ENCODE data around the gene FLOT2. TPM values are rescaled to one million over a fixed set of nuclear protein-coding genes. Genes with fewer than 3 reads are reported as not detected.

Gene FLOT2
- total and polyA plus RNA-seq, 2 of the 8 experiments (the other 6 are each of a cell fraction or from before 2014, with no cell fraction given): 116 to 189 TPM

- no peaks in the 10 kb centered on the region; a peak in 1 of 8 replicates for H3K36me3 ChIP-seq (ENCODE audit: control insufficient read depth in 2 of 4, insufficient read depth in 4 of 4, low read length in 3 of 4)
- no peak overlapping the region for H3K4ac ChIP-seq (replicated peaks; ENCODE audit: insufficient read length, low read depth, low read length)
- H3K79me1 ChIP-seq (ENCODE audit: low read depth, low read length): peaks cover 11% of the 10 kb centered on the region
- H3K27me3 ChIP-seq (replicated peaks in 1 of 4; ENCODE audit: control insufficient read depth in 3 of 4, extremely low read depth in 1 of 4, insufficient read depth in 3 of 4, low read length in 3 of 4): no peaks in the 10 kb centered on the region
- H4K20me1 ChIP-seq (replicated peaks in 1 of 2; ENCODE audit: control insufficient read depth in 1 of 2, insufficient read depth in 2 of 2, low read length in 2 of 2): peaks cover 0 to 2% of the 10 kb centered on the region in 2 experiments
- H3K9ac ChIP-seq (replicated peaks in 1 of 4; ENCODE audit: extremely low read depth in 1 of 4, low read depth in 3 of 4, low read length in 3 of 4): peak overlapping the region in 3 of 4 experiments; percentile 22 to 72 (median 71); a peak in 2 of 7 replicates
- H3K14ac ChIP-seq (ENCODE audit: insufficient read length): no peak overlapping the region
- peak overlapping the region; percentile 43; the same call in 1 of the 2 replicates for H3K27ac ChIP-seq (ENCODE audit: low read depth, low read length)
- H3K23ac ChIP-seq (ENCODE audit: insufficient read length): no peak overlapping the region
- DNase-seq (ENCODE audit: low read depth in 1 of 2, low spot score in 2 of 2) (no peak), FAIRE-seq (no peak)
- H4K91ac ChIP-seq (replicated peaks; ENCODE audit: insufficient read length, low read length): no peak overlapping the region
- no peak overlapping the region for H2BK15ac ChIP-seq (ENCODE audit: low read length)
- no peaks in the 10 kb centered on the region for H3K9me3 ChIP-seq (ENCODE audit: insufficient read depth in 2 of 2, low read depth in 1 of 2, low read length in 1 of 2)
- H3K18ac ChIP-seq (ENCODE audit: extremely low read depth, low read length): peak overlapping the region; percentile 88
- H2AK5ac ChIP-seq (ENCODE audit: low read depth, low read length): no peak overlapping the region; the same call in 1 of the 2 replicates
- H2AFZ ChIP-seq (ENCODE audit: low read length): no peak overlapping the region; the same call in 1 of the 2 replicates
- H3K23me2 ChIP-seq (ENCODE audit: low read depth, low read length): peaks cover 8% of the 10 kb centered on the region; the same call in 1 of the 2 replicates
- 43% methylated on average over 17 of the region's 23 CpGs; no CpG with 5 or more reads in 1 of the 2 experiments for WGBS, 2 experiments (ENCODE audit: extremely low coverage in 1 of 2, insufficient coverage in 1 of 2, insufficient read length in 1 of 2, insufficient replicate concordance in 2 of 2, low coverage in 1 of 2, low lambda C conversion rate in 2 of 2, missing lambda C conversion rate in 1 of 2)
- CTCF ChIA-PET (ENCODE audit: partially characterized antibody): interaction anchor here (0.6 to 7.3 kb wide), 19 partner anchors 11 to 220 kb away, joined by 3 to 47 read pairs (median 4); partner anchors contain the start of genes NEK8 and TLCD1
- H3K56ac ChIP-seq (replicated peaks; ENCODE audit: insufficient read length, low read depth, low read length): no peak overlapping the region
- peaks cover 2 to 18% (median 8%) of the 10 kb centered on the region in 4 experiments for H3K4me1 ChIP-seq (replicated peaks in 1 of 4; ENCODE audit: control insufficient read depth in 3 of 4, insufficient read depth in 4 of 4, low read length in 3 of 4)
- H3K4me2 ChIP-seq (ENCODE audit: insufficient read depth in 1 of 2, low read depth in 2 of 2, low read length in 2 of 2): peak overlapping the region; percentile 68 to 71
- H4K8ac ChIP-seq (ENCODE audit: extremely low read depth, insufficient read depth, low read length): no peak overlapping the region
- no peak overlapping the region for H2BK120ac ChIP-seq (replicated peaks; ENCODE audit: low read depth, low read length)
- H3K4me3 ChIP-seq (ENCODE audit: extremely low read depth in 1 of 4, insufficient read depth in 2 of 4, low read depth in 3 of 4, low read length in 4 of 4): peak overlapping the region; percentile 79 to 94 (median 89)
- H4K5ac ChIP-seq (ENCODE audit: insufficient read length, low read depth, low read length): peak overlapping the region; percentile 31
- POLR2A ChIA-PET (ENCODE audit: partially characterized antibody): interaction anchor here (0.5 to 5.2 kb wide), 29 partner anchors 9 to 187 kb away, joined by 3 to 51 read pairs (median 5); partner anchors contain the start of genes PHF12, PROCA1, RPL23A and TLCD1
- no peak overlapping the region for H2BK20ac ChIP-seq (ENCODE audit: low read length)
- no peak overlapping the region for H2BK12ac ChIP-seq (ENCODE audit: low read depth, low read length)
- H2BK5ac ChIP-seq (ENCODE audit: low read depth, low read length): peak overlapping the region; percentile 87; the same call in 1 of the 2 replicates
- peaks cover 4 to 25% of the 10 kb centered on the region in 2 experiments for H3K79me2 ChIP-seq (ENCODE audit: control insufficient read depth in 1 of 2, insufficient read depth in 2 of 2, low read length in 2 of 2)
- TF ChIP-seq RNF2 (IDR thresholded peaks at IDR 0.05; ENCODE audit: borderline replicate concordance, low read depth, low read length, missing control alignments, poor library complexity, severe bottlenecking) (no peak), POLR2A (IDR thresholded peaks at IDR 0.05; ENCODE audit: control extremely low read depth in 1 of 2, low read depth in 2 of 2, low read length in 2 of 2) (peak in 1 of 2 experiments; percentile 3; a peak in 1 of 3 replicates), CBX5 (IDR thresholded peaks at IDR 0.05; ENCODE audit: low read depth, low read length) (no peak), KDM1A (IDR thresholded peaks at IDR 0.05; ENCODE audit: borderline replicate concordance, low read length) (no peak), KDM4A (IDR thresholded peaks at IDR 0.05; ENCODE audit: low read depth, low read length, severe bottlenecking) (no peak), YY1 (IDR thresholded peaks at IDR 0.05; ENCODE audit: low read depth, low read length) (no peak; the same call in 1 of the 2 replicates), ASH2L (IDR thresholded peaks at IDR 0.05; ENCODE audit: low read length) (no peak), RAD21 (IDR thresholded peaks at IDR 0.05 in 1 of 2, conservative IDR thresholded peaks at IDR 0.05 in 1 of 2; ENCODE audit: low read depth in 2 of 2, low read length in 2 of 2) (no peak), SIX5 (IDR thresholded peaks at IDR 0.05; ENCODE audit: low read depth, low read length) (no peak), SUZ12 (IDR thresholded peaks at IDR 0.05; ENCODE audit: low read length) (no peak), TAF1 (IDR thresholded peaks at IDR 0.05; ENCODE audit: low read depth, low read length) (0 out of 2 replicates have a peak, but pooled peaks have one; percentile 2)
Measured at GRCh38 chr17:28897769-28898526, 415 bp upstream of the FLOT2 start.

All from H1 (cell line).